Panc1 (cell line): ENCODE measurements around the gene MYLK3. TPM values are rescaled to one million over a fixed set of nuclear protein-coding genes. Genes with fewer than 3 reads are reported as not detected.

ENCODE experiments used
- ATAC-seq: fragments of 200-7000 bp; cut with Tn5 transposase; 2 replicates; pipeline ENCODE4 v1.9.1; 2020; ENCODE audit warnings: mild to moderate bottlenecking, moderate library complexity
- BruUV-seq: library from RNA; stranded (reverse); fragments of 400-500 nt; replicated peaks from 2 replicates; lab custom pipeline; 2021; lab: Mats Ljungman, UMichigan
- CTCF ChIA-PET: fragments of 300-600 bp; sonication (Branson Sonifier 250); formaldehyde crosslinking; loops from one replicate; lab custom pipeline; 2022; ENCODE audit warnings: antibody characterized with exemption; lab: Charles Lee
- POLR2A ChIA-PET: fragments of 300-600 bp; sonication (Branson Sonifier 250); formaldehyde crosslinking; loops from one replicate; lab custom pipeline; 2022; ENCODE audit warnings: antibody characterized with exemption; lab: Charles Lee
- DNase-seq: peaks from one replicate; pipeline ENCODE4 v3.0.0-alpha.2; 2010; ENCODE audit warnings: low read depth, low spot score
- H3K27ac ChIP-seq: 2 replicates; pipeline ENCODE4 v1.5.1; 2011; ENCODE audit warnings: mild to moderate bottlenecking, low read length, inconsistent platforms
- H3K27me3 ChIP-seq: fragments of 200-500 bp; sonication (Bioruptor generic); 2 replicates; pipeline ENCODE4 v1.6.0; 2014; ENCODE audit warnings: low read length, inconsistent platforms; ENCODE audit not compliant: control insufficient read depth, insufficient read depth
- H3K36me3 ChIP-seq: fragments of 200-500 bp; sonication (Bioruptor generic); 2 replicates; pipeline ENCODE4 v1.5.1; 2014; ENCODE audit warnings: inconsistent platforms, mild to moderate bottlenecking, low read length, moderate library complexity; ENCODE audit not compliant: control insufficient read depth, insufficient read depth
- H3K4me1 ChIP-seq: 2 replicates; pipeline ENCODE4 v1.5.1; 2011; ENCODE audit warnings: inconsistent platforms, mild to moderate bottlenecking, low read length, moderate library complexity; ENCODE audit not compliant: control insufficient read depth, insufficient read depth
- H3K4me3 ChIP-seq, 2 experiments: 2 replicates each; pipeline ENCODE4 v1.5.1; 2011 to 2012; ENCODE audit warnings: low read depth in 2 of 2, low read length in 2 of 2, mild to moderate bottlenecking in 2 of 2, inconsistent platforms in 1 of 2, moderate library complexity in 1 of 2
- H3K9me3 ChIP-seq: fragments of 200-500 bp; sonication (Bioruptor generic); 2 replicates; pipeline ENCODE4 v1.5.1; 2014; ENCODE audit warnings: low read depth, mild to moderate bottlenecking, inconsistent platforms, low read length, moderate library complexity; ENCODE audit not compliant: control insufficient read depth, insufficient read depth
- CTCF ChIP-seq: fragments of 450-650 bp; IDR thresholded peaks from 2 replicates; pipeline ENCODE4 v1.5.1; 2017; ENCODE audit warnings: mild to moderate bottlenecking
- POLR2AphosphoS5 ChIP-seq: IDR thresholded peaks from 2 replicates; pipeline ENCODE4 v1.6.1; 2012; ENCODE audit warnings: mild to moderate bottlenecking, low read depth, low read length, moderate library complexity
- REST ChIP-seq, 2 experiments: IDR thresholded peaks; 2 replicates each; pipeline ENCODE4 v1.6.1; 2011 to 2012; ENCODE audit warnings: low read depth in 2 of 2, control low read depth in 1 of 2, low read length in 1 of 2, mild to moderate bottlenecking in 1 of 2, moderate library complexity in 1 of 2; ENCODE audit not compliant: insufficient read depth in 1 of 2
- SIN3A ChIP-seq: IDR thresholded peaks from 2 replicates; pipeline ENCODE4 v1.6.1; 2012; ENCODE audit warnings: low read depth, mild to moderate bottlenecking, low read length, moderate library complexity, borderline replicate concordance; ENCODE audit not compliant: insufficient read depth
- TCF7L2 ChIP-seq: IDR thresholded peaks from 2 replicates; pipeline ENCODE4 v1.6.1; 2011; ENCODE audit warnings: mild to moderate bottlenecking, low read depth, low read length, inconsistent platforms
- in situ Hi-C: cut with HindIII; loops from 2 replicates; pipeline ENCODE4 v1.10.0; 2016; ENCODE audit warnings: low sequenced_read_pairs, low pct_unique_long_range_greater_than_20kb
- intact Hi-C: fragments of 100-400 bp; cut with micrococcal nuclease; formaldehyde crosslinking; loops from one replicate; pipeline ENCODE4 v1.10.0; 2022; ENCODE audit not compliant: unreplicated experiment
- total RNA-seq: library from RNA; stranded (reverse); gene quantifications from one replicate; pipeline ENCODE4 v1.2.1, GENCODE V29; 2021; ENCODE audit not compliant: unreplicated experiment

MYLK3 gene
- total RNA-seq, 1 experiment from 2014 or later: 0.31 TPM

GRCh38 chr16:46688654-46689364, 59.3 kb downstream of the MYLK3 start, which contains the start of gene VPS35:
Gene VPS35, minus strand, starts transcription at chr16:46689178. Its CDS starts 45 bp downstream, at chr16:46689133.
- intact Hi-C loops: loop anchor here (5.0 kb wide), 1 partner anchor 103 kb away; no protein-coding TSS in a partner anchor

More at GRCh38 chr16:46688654-46689364, 59.3 kb downstream of the MYLK3 start, which contains the start of gene VPS35:
- DNase-seq: no peak
- peak; percentile 93 for ATAC-seq
- in situ Hi-C loops: no loop called here
- Histone ChIP-seq H3K27ac (peak within 1 kb of the TSS; percentile 91), H3K4me1 (peaks cover 25% of the 10 kb centered on the region), H3K4me3 (peak within 1 kb of the TSS; percentile 85 to 94), H3K36me3 (peaks cover 6% of the 10 kb centered on the region), H3K27me3 (no peaks in the 10 kb centered on the region), H3K9me3 (no peaks in the 10 kb centered on the region)
- POLR2A ChIA-PET: no interaction called here
- BruUV-seq: no TSS peak
- CTCF ChIA-PET: interaction anchor here (0.7 kb wide), 1 partner anchor 123 kb away, joined by 3 read pairs; no protein-coding TSS in a partner anchor
- TF ChIP-seq REST (IDR thresholded peaks at IDR 0.05; ENCODE audit: insufficient read depth in 1 of 2, low read depth in 2 of 2, low read length in 1 of 2): no peak
- TF ChIP-seq CTCF: peak; percentile 2; the same call in 1 of the 2 replicates
- TF ChIP-seq SIN3A: no peak; the same call in 1 of the 2 replicates
- no peak for TF ChIP-seq POLR2AphosphoS5
- TF ChIP-seq TCF7L2: no peak
